Gastroesophageal sphincter (tissue), 3 donors: ENCODE data around the gene IQSEC1.

Experiments
- EP300 ChIP-seq: sonication (generic); formaldehyde crosslinking; IDR thresholded peaks from one replicate; pipeline ENCODE4 v1.6.1; 2017; ENCODE audit warnings: antibody characterized with exemption, mild to moderate bottlenecking
- POLR2A ChIP-seq, 2 donors: fragments of 450-650 bp; IDR thresholded peaks; one replicate each; pipeline ENCODE4 v1.6.1; 2017; ENCODE audit warnings: antibody characterized with exemption in 2 of 2, mild to moderate bottlenecking in 2 of 2, moderate library complexity in 1 of 2
- POLR2AphosphoS5 ChIP-seq: sonication (generic); formaldehyde crosslinking; IDR thresholded peaks from one replicate; pipeline ENCODE4 v1.6.1; 2017; ENCODE audit warnings: antibody characterized with exemption
- TF ChIP-seq, protein P1 (sequence below), 4 experiments: fragments of 200-600 bp in 2 of 4; fragments of 450-650 bp in 2 of 4; sonication (generic) in 1 of 4; IDR thresholded peaks; one replicate each; pipeline ENCODE4 v1.5.1; 2017 to 2019; ENCODE audit warnings: antibody characterized with exemption in 4 of 4, mild to moderate bottlenecking in 2 of 4, moderate library complexity in 2 of 4

DNA sequence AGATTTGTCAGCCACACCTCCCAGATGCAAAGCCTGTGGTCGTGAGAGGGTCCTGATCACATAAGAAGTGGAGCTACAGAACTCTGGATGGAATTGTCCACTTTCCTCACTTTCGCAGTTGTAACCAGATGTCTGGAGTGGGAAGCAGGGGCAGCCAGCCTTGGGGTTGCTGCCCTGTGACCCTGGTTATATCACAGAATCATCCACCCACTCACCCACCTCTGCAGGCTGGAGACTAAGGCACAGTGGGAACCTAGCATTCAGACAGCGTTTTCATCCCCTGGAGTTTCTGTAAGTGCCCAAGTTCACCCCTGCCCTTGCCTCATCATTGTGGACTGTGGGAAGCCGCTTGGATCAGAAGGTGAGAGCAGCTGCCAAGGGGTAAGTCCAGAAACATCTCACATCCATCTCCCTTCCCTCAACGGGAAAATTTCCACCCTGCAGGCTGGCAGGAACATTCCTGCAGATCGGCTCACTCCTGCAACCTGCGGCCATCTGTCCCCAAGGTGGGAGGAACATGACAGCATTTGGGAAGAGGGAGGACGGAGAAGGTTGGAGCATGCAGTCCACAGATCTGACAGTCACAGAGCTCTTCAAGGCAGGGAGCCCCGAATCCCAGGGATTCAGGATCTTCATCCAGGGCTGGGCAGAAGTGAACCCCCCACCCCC, 2.9 kb upstream of the IQSEC1 start:
- TF ChIP-seq POLR2A (IDR thresholded peaks at IDR 0.05) (no peak), POLR2AphosphoS5 (no peak), EP300 (no peak)
- TF ChIP-seq, protein P1, sequence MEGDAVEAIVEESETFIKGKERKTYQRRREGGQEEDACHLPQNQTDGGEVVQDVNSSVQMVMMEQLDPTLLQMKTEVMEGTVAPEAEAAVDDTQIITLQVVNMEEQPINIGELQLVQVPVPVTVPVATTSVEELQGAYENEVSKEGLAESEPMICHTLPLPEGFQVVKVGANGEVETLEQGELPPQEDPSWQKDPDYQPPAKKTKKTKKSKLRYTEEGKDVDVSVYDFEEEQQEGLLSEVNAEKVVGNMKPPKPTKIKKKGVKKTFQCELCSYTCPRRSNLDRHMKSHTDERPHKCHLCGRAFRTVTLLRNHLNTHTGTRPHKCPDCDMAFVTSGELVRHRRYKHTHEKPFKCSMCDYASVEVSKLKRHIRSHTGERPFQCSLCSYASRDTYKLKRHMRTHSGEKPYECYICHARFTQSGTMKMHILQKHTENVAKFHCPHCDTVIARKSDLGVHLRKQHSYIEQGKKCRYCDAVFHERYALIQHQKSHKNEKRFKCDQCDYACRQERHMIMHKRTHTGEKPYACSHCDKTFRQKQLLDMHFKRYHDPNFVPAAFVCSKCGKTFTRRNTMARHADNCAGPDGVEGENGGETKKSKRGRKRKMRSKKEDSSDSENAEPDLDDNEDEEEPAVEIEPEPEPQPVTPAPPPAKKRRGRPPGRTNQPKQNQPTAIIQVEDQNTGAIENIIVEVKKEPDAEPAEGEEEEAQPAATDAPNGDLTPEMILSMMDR (IDR thresholded peaks at IDR 0.05) = no peak
